ENCODE measurements around the gene SECTM1. TPM values are rescaled to one million over a fixed set of nuclear protein-coding genes. Genes with fewer than 3 reads are reported as not detected.

Gene SECTM1
- total and polyA plus RNA-seq, 9 of the 15 experiments (the other 6 are each of a cell fraction or from before 2014, with no cell fraction given), result 0.11 to 0.46 (median 0.18) TPM; not detected in 6

GRCh38 chr17:82300707-82301270 is 32.8 kb downstream of the SECTM1 start (continued):
- TF ChIP-seq CHD7 (IDR thresholded peaks at IDR 0.05; ENCODE audit: low read depth, low read length), result no peak
- TF ChIP-seq ZNF143 (CRISPR knock-in tag; IDR thresholded peaks at IDR 0.05), result no peak
- 0 out of 2 replicates have a peak, but pooled peaks have one; percentile 32 for TF ChIP-seq CTBP1 (IDR thresholded peaks at IDR 0.05; ENCODE audit: borderline replicate concordance)
- peak; percentile 44; the same call in 1 of the 2 replicates for TF ChIP-seq RBFOX2 (IDR thresholded peaks at IDR 0.05; ENCODE audit: low read depth, low read length)
- TF ChIP-seq ZNF592 (IDR thresholded peaks at IDR 0.05), result peak; percentile 72; the same call in 1 of the 2 replicates
- TF ChIP-seq CLOCK (CRISPR knock-in tag; IDR thresholded peaks at IDR 0.05; ENCODE audit: borderline replicate concordance), result no peak
- peak; percentile 48 to 63 for TF ChIP-seq RAD21 (CRISPR knock-in tag; conservative IDR thresholded peaks at IDR 0.05 in 1 of 2, IDR thresholded peaks at IDR 0.05 in 1 of 2)
